Measurements from ENCODE around the gene GPR62.

- TF ChIP-seq CTCF (IDR thresholded peaks at IDR 0.05) (no peak), POLR2A (IDR thresholded peaks at IDR 0.05) (no peak)
Observed at GRCh38 chr3:51971350-51971749, 16.2 kb downstream of the GPR62 start.
